PC-9 (cell line): ENCODE measurements around the gene SUGCT.

Experiments used
- CTCF ChIP-seq: fragments of 200-600 bp; sonication (generic); conservative IDR thresholded peaks from 2 replicates; pipeline ENCODE4 v1.6.1; 2017; ENCODE audit warnings: mixed run types, antibody characterized with exemption, mild to moderate bottlenecking, moderate library complexity
- EZH2 ChIP-seq: fragments of 200-600 bp; sonication (generic); IDR thresholded peaks from 2 replicates; pipeline ENCODE4 v1.8.0; 2017; ENCODE audit warnings: antibody characterized with exemption, low read depth

- no peak for TF ChIP-seq CTCF
- no peak for TF ChIP-seq EZH2
Measured at GRCh38 chr7:40598915-40599314, 464.1 kb downstream of the SUGCT start.
